WERI-Rb-1 (cell line): Measurements from ENCODE around the gene ISCA1.
"Not testable (repeated sequence)": the region's sequence is repeated elsewhere in the genome, so short reads cannot be mapped to it uniquely, and the experiment has no call there.

Source experiments
- DNase-seq: peaks from one replicate; pipeline ENCODE4 v3.0.0-alpha.2; 2020
- H3K27ac ChIP-seq: fragments of 250-450 bp; sonication (Bioruptor Pico); 2 replicates; pipeline ENCODE4 v1.5.1; 2020; ENCODE audit warnings: mild to moderate bottlenecking, moderate library complexity
- H3K27me3 ChIP-seq: fragments of 250-450 bp; sonication (Bioruptor Pico); 2 replicates; pipeline ENCODE4 v1.5.1; 2021; ENCODE audit warnings: mild to moderate bottlenecking, low read depth, moderate library complexity; ENCODE audit not compliant: insufficient read depth, severe bottlenecking
- H3K36me3 ChIP-seq: fragments of 250-450 bp; sonication (Bioruptor Pico); 2 replicates; pipeline ENCODE4 v1.5.1; 2020; ENCODE audit warnings: mild to moderate bottlenecking, moderate library complexity
- H3K4me3 ChIP-seq: 2 replicates; pipeline ENCODE4 v1.5.1; 2011; ENCODE audit warnings: low read depth, mild to moderate bottlenecking, control low read depth, low read length
- H3K9me3 ChIP-seq: fragments of 250-450 bp; sonication (Bioruptor Pico); 2 replicates; pipeline ENCODE4 v1.5.1; 2021; ENCODE audit warnings: mild to moderate bottlenecking, moderate library complexity; ENCODE audit not compliant: severe bottlenecking
- CTCF ChIP-seq: IDR thresholded peaks from 2 replicates; pipeline ENCODE4 v1.5.1; 2011; ENCODE audit warnings: low read depth, mild to moderate bottlenecking, control low read depth, inconsistent platforms, low read length

The ISCA1 gene

GRCh38 chr9:86324901-86325300 is 42.6 kb upstream of the ISCA1 start:
- no peak for DNase-seq
- no peak overlapping the region for H3K27ac ChIP-seq
- H3K9me3 ChIP-seq, result no peaks in the 10 kb centered on the region
- TF ChIP-seq CTCF, result no peak
- H3K27me3 ChIP-seq, result no peaks in the 10 kb centered on the region
- peaks cover 64% of the 10 kb centered on the region for H3K36me3 ChIP-seq
- no peak overlapping the region for H3K4me3 ChIP-seq

GRCh38 chr9:86324308-86324707 is 42.0 kb upstream of the ISCA1 start:
- H3K27me3 ChIP-seq, result no peaks in the 10 kb centered on the region
- H3K4me3 ChIP-seq, result no peak overlapping the region
- DNase-seq, result no peak
- H3K36me3 ChIP-seq, result peaks cover 69% of the 10 kb centered on the region
- H3K9me3 ChIP-seq, result no peaks in the 10 kb centered on the region
- TF ChIP-seq CTCF, result no peak
- no peak overlapping the region for H3K27ac ChIP-seq

GRCh38 chr9:86322973-86323644 is 40.8 kb upstream of the ISCA1 start:
- no peak overlapping the region for H3K4me3 ChIP-seq
- no peak for TF ChIP-seq CTCF
- H3K36me3 ChIP-seq, result peaks cover 75% of the 10 kb centered on the region
- no peaks in the 10 kb centered on the region for H3K9me3 ChIP-seq
- DNase-seq, result no peak
- no peaks in the 10 kb centered on the region for H3K27me3 ChIP-seq
- no peak overlapping the region for H3K27ac ChIP-seq

GRCh38 chr9:86321373-86321772 is 39.0 kb upstream of the ISCA1 start:
- DNase-seq, result no peak
- no peak overlapping the region for H3K27ac ChIP-seq
- no peak overlapping the region for H3K4me3 ChIP-seq
- H3K9me3 ChIP-seq, result no peaks in the 10 kb centered on the region
- TF ChIP-seq CTCF, result no peak
- no peaks in the 10 kb centered on the region for H3K27me3 ChIP-seq
- H3K36me3 ChIP-seq, result peaks cover 62% of the 10 kb centered on the region

GRCh38 chr9:86318187-86318586 is 35.8 kb upstream of the ISCA1 start:
- H3K36me3 ChIP-seq, result peaks cover 41% of the 10 kb centered on the region
- no peak for TF ChIP-seq CTCF

GRCh38 chr9:86315078-86315477 is 32.7 kb upstream of the ISCA1 start:
- Histone ChIP-seq H3K27me3 (no peaks in the 10 kb centered on the region), H3K36me3 (peaks cover 24% of the 10 kb centered on the region), H3K27ac (no peak overlapping the region), H3K4me3 (no peak overlapping the region), H3K9me3 (no peaks in the 10 kb centered on the region)
- TF ChIP-seq CTCF, result no peak
- no peak for DNase-seq

More at GRCh38 chr9:86318187-86318586, 35.8 kb upstream of the ISCA1 start:
- Histone ChIP-seq H3K9me3 (no peaks in the 10 kb centered on the region), H3K27me3 (no peaks in the 10 kb centered on the region), H3K4me3 (no peak overlapping the region), H3K27ac (no peak overlapping the region)
- no peak for DNase-seq

- peaks cover 21% of the 10 kb centered on the region for H3K36me3 ChIP-seq
- DNase-seq, H3K4me3 ChIP-seq, H3K27ac ChIP-seq, H3K27me3 ChIP-seq, H3K9me3 ChIP-seq: not testable (repeated sequence)
Observed at GRCh38 chr9:86312959-86313358, 30.6 kb upstream of the ISCA1 start.
